GM10266 (cell line): ENCODE measurements around the gene WHRN.

Experiments
- DNase-seq: peaks from one replicate; pipeline ENCODE4 v3.0.0; 2012; ENCODE audit errors: extremely low spot score
- CTCF ChIP-seq: IDR thresholded peaks from 2 replicates; pipeline ENCODE4 v1.5.1; 2012; ENCODE audit warnings: mild to moderate bottlenecking, low read depth; ENCODE audit not compliant: control insufficient read depth, insufficient read depth; ENCODE audit errors: missing control alignments

Gene WHRN

GRCh38 chr9:114411452-114411851 is 93.8 kb downstream of the WHRN start:
- no peak for DNase-seq
- no peak for TF ChIP-seq CTCF

GRCh38 chr9:114410910-114411309 is 94.4 kb downstream of the WHRN start:
- TF ChIP-seq CTCF, result no peak
- no peak for DNase-seq

GRCh38 chr9:114409842-114410241 is 95.4 kb downstream of the WHRN start:
- TF ChIP-seq CTCF, result no peak
- DNase-seq, result no peak

- TF ChIP-seq CTCF, result no peak
- no peak for DNase-seq
Observed at GRCh38 chr9:114409103-114409780, 96.0 kb downstream of the WHRN start.

GRCh38 chr9:114408645-114409044 is 96.6 kb downstream of the WHRN start:
- TF ChIP-seq CTCF, result no peak
- no peak for DNase-seq

- DNase-seq, result no peak
- no peak for TF ChIP-seq CTCF
Observed at GRCh38 chr9:114407889-114408288, 97.4 kb downstream of the WHRN start.

- no peak for TF ChIP-seq CTCF
- DNase-seq, result no peak
Observed at GRCh38 chr9:114406441-114406840, 98.8 kb downstream of the WHRN start.
